NCI-H2227 treated with DMSO at 0.1 percent for 48 hours (cell line): Measurements from ENCODE around the gene A2ML1.
A peak's percentile ranks its signal among the peaks of the same experiment; 100 is the strongest.
"Not testable (repeated sequence)": the region's sequence is repeated elsewhere in the genome, so short reads cannot be mapped to it uniquely, and the experiment has no call there.

ENCODE experiments used
- DNase-seq: peaks from one replicate; lab custom pipeline; 2025; lab: John Stamatoyannopoulos, UW

The A2ML1 gene

DNA sequence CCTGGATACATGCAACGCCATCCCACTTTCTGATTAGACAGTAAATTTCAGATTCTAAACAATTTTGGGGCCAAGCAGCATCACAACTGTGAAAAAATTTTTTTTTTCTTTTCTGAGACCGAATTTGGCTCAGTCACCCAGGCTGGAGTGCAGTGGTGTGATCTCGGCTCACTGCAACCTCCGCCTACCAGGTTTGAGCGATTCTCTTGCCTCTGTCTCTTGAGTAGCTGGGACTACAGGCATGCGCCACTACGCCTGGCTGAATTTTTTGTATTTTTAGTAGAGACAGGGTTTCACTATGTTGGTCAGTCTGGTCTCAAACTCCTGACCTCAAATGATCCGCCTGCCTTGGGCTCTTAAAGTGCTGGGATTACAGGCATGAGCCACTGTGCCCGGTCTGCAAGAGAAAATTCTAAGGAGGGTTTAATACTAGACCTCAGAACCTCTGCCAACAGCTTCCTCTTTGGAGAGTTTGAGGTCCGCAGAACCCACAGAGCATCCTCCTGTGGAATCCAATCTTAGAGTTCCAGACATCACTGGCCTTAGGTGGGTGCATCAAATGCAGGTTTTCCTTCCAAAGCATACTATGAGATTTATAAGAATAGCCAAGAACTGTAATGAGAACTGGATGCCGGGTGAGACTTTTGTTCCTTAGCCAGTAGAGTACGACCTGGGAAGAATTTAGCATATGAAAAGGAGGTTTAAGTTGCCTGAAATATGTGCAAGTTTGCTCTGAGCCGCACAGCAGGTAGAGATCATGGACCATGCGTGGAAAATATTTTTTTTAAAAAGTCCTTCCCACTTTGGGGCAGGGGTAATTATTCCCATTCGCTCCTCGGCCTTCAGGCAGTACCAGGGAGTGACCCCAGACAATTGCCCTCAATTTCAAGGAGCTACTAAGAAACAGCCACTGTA lies 84.1 kb downstream of the A2ML1 start:
- no peak for DNase-seq

- DNase-seq = no peak
These were observed 85.1 kb downstream of the A2ML1 start for GRCh38 chr12:8907513-8907912.

DNA sequence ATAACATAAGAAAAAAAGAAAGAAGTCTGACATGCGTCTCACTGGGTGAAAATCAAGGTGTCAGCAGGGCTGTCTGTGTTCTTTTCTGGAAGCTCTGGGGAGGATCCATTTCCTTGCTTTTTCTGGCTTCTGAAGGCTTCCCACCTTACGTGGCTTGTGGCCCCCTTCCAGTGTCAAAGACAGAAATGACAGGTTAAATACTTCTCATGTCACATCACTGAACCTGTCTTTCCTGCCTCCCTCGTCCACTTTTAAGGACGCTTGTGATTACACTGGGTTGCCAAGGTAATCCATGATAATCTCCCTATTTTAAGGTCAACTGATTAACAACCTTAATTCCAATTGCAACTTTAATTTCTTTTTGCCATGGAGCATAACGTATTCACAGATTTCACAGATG lies 87.3 kb downstream of the A2ML1 start:
- no peak for DNase-seq

GRCh38 chr12:8911606-8912268 lies 89.3 kb downstream of the A2ML1 start:
- no peak for DNase-seq

- peak; percentile 15 for DNase-seq
These were observed 90.5 kb downstream of the A2ML1 start for GRCh38 chr12:8912914-8913313.

GRCh38 chr12:8913702-8914032 lies 91.2 kb downstream of the A2ML1 start:
- no peak for DNase-seq

DNA sequence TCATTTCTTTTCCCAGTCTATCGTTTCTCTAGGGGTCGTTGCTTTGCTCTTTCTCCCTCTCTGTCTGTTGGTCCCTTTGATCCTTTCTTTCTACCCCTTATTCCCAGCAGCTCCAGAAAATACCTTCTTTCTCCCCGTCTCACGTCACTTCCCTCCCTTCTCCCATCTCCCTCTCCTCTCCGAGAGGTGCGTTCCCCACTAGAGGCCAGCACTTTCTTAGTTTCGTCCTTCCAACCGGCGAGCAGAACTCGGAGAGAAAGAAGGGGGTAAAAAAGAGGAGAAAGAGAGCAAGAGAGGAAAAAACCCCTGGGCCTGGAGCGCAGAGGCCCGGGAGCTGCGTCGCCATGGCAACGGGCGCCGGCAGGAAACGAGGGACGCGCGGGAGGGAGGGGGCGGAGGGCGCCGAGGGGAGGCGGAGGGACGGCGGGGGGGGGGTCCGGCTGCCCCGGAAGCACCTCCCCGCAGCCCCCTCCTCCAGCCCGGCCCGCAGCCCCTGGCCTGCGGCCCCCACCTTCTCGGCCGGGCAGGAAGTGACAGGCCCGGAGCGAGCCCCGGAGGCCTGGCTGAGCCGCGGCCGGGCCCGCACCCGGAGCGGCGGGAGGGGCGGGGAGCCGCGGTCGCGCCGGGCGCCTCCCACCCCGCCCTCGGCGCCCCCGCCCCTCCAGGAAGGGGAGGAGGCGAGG lies 91.8 kb downstream of the A2ML1 start, which contains the start of gene PHC1:
TSS of gene PHC1 (plus strand) at position 477 of the 683 bp plus-strand sequence. CDS start 3,169 bp downstream, outside the sequence.
- peak; percentile 66 for DNase-seq

GRCh38 chr12:8914716-8915526 lies 92.5 kb downstream of the A2ML1 start:
- DNase-seq = peak; percentile 50

GRCh38 chr12:8916154-8916553 lies 93.7 kb downstream of the A2ML1 start:
- DNase-seq = no peak

DNA sequence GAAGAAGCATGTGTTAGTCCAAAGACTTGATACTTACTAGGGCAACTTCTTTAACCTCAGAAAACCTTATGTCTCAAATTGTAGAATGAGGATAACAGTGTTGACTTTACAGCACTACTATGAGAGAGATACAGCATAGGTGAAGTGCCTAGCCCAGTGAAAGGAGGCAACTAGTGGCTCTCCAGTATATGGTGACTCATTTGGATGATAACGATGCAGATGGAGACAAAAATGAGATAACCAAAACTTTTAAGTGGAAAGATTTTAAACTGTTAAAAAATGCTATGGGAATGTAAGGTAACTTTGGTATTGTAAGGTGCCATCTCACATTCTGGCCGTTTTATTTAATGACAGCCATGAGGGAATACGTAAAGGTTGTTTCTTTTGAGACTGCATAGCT lies 94.6 kb downstream of the A2ML1 start:
- DNase-seq = no peak

GRCh38 chr12:8917751-8918150 lies 95.3 kb downstream of the A2ML1 start:
- no peak for DNase-seq

DNA sequence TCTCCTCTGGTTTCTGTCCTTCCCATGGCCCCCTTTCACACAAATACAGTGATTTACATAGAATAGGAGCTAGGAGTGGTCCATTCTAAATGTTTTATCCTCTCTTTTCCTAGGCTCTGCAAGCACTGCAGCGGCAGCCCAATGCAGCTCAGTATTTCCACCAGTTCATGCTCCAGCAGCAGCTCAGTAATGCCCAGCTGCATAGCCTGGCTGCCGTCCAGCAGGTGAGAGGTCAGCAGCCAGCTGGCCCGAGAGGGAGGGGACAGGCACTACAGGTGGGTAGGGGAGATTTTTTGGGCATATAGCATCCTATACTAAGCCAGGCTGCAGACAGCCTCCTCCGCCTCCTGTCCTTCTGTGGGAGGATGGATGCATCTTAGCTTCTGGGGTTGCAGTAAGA lies 97.2 kb downstream of the A2ML1 start:
- DNase-seq = not testable (repeated sequence)

DNA sequence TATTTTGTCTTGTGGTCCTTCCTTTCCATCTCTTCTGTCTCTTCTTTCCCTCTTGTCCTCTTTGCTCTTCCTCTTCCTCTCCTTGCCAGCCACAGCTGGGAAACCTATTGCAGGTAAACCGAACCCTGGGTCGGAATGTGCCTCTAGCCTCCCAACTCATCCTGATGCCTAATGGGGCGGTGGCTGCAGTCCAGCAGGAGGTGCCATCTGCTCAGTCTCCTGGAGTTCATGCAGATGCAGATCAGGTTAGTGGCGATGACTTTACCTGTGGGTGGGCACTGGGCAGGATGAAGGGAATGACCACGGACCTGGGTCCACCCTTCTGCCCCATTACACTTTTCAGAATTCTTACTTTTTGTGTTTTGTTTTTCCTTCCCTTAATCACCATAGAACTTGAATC lies 100.1 kb downstream of the A2ML1 start:
- no peak for DNase-seq
